GM12874 (cell line): ENCODE data around the gene IFI27L1.

Experiments used
- TF ChIP-seq, protein P1 (sequence below): IDR thresholded peaks from 2 replicates; pipeline ENCODE4 v1.5.1; 2011; ENCODE audit warnings: low read depth, mild to moderate bottlenecking, control low read depth, low read length, moderate library complexity; ENCODE audit not compliant: insufficient read depth

The IFI27L1 gene

DNA sequence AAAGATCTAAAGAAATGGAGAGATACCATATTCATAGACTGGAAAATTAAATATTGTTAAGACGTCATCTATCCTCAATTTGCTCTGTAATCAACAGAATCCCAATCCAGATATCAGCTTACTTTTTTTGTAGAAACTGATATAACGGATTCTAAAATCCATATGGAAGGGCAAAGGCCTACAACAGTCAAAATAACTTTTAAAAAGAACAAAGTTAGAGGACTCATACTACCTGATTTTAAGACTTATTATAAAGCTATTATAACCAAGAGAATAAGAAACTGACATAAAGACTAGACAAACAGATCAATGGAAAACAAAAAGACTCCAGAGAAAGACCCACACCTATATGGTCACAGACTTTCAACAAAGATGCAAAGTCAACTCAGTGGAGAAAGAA lies 6.1 kb upstream of the IFI27L1 start:
- TF ChIP-seq, protein P1, sequence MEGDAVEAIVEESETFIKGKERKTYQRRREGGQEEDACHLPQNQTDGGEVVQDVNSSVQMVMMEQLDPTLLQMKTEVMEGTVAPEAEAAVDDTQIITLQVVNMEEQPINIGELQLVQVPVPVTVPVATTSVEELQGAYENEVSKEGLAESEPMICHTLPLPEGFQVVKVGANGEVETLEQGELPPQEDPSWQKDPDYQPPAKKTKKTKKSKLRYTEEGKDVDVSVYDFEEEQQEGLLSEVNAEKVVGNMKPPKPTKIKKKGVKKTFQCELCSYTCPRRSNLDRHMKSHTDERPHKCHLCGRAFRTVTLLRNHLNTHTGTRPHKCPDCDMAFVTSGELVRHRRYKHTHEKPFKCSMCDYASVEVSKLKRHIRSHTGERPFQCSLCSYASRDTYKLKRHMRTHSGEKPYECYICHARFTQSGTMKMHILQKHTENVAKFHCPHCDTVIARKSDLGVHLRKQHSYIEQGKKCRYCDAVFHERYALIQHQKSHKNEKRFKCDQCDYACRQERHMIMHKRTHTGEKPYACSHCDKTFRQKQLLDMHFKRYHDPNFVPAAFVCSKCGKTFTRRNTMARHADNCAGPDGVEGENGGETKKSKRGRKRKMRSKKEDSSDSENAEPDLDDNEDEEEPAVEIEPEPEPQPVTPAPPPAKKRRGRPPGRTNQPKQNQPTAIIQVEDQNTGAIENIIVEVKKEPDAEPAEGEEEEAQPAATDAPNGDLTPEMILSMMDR, result no peak

DNA sequence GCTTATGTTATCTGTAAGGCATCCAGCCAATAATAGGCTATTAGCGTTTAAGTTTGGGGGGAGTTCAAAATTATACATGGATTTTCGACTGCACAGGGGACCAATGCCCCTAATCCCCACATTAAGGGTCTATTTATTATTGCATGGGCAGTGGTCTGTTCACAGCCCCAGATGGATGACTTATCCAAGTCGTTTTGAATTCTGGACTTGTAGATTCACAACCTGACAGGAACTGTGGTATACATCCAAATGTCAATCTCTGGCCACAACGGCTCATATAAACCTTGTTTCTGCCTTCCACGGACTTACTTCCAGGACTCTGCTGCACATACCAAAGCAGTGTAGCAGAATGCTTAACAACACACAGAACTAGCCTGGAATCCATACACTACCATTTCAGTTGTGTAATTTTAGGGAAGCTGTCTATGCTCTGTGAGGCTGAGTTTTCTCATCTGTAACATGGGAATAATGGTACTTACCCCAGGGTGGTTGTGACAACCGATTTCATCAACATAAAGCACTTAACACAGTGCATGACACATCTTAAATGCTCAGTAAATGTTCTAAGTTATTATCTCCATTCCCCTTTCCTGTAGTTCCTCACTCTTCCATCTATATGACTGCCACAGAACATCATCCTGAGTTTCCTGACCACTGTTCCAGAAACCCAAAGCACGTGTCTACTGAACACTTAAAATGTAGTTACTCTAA lies 3.8 kb upstream of the IFI27L1 start:
- TF ChIP-seq, protein P1, result no peak

DNA sequence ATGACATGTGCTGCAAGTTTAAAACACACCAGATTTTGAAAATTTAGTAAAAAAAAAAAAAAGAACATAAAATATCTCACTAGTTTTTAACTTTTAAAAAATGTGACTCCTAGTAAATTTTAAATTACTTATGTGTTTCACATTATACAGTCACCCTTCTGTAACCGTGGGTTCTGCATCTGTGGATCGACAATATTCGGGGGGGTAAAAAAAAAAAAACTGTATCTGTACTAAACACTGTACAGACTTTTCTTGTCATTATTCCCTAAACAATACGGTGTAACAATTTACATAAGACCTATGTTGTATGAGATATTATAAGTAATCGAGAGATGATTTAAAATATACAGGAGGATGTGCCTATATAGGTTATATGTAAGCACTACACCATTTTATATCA lies 3.3 kb upstream of the IFI27L1 start:
- TF ChIP-seq, protein P1, result no peak

DNA sequence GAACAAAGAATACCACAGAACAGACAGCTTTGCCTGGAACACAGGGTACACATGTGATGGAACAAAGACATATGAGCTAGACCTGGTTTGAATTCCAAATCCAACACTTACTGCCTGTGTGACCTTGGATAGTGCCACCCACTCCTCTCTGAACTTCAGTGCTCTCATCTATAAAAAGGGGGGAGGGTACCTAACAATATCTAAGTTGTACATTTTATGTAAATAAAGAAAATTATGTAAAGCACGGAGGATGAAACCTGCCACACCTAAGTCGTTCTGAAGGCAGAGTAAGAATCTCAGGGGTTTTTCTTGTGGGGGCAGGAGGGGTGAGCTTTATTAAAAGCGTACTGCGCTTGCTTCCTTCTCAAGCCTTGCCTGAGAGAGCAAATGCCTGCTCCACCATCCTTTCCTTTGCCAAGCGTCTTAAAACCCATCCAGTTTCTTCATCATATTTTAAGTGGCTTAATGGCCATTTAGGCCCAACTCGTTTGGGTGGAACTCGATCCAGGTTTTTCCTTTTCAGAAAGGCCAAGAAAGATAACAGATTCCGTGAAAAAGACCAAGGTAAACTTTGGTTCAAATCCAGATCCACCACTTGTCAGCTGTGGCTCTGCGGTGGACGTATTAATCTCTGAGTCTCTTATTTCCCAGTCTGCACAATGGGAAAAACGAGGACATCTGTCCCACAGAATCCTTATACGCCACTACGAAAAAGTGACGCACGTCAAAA lies 1.1 kb upstream of the IFI27L1 start:
- TF ChIP-seq, protein P1, result no peak

DNA sequence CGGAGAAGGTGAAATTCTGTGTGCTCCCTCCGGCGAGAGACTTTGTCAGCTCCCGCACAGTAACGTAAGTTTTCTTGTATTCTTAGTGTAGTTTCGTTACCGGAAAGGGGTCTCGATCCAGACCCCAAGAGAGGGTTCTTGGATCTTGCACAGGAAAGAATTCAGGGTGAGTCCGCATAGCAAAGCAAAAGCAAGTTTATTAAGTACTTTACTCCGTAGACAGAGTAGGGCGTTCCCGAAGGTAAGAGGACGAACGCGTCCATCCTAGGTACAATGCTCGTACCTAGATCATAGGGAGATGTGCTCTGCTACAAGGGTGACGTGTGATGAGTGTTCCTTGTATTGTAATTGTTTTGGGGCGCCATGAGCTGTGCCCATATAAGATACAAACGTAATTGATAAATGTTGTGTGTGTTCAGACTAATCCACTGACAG lies 293 bp downstream of the IFI27L1 start:
- TF ChIP-seq, protein P1, result no peak

DNA sequence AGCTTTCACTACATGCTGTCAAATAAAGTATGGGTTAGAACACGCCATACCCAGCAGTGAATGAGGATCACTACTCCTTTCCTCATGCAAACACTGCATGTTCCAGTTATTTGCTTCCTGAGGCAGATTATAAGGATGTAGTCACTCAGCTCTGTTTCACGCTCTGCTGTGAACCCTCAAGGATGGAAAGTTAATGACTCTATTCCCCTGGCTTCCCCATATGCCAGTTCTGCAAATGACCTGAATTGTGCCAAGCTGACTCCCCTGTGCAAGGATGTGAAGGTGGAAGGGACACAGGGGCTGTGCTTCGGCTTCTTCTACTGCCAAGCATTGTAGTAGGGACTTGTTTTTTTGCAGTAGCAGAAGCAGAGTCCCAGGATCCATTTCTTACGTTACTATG lies 6.8 kb downstream of the IFI27L1 start:
- TF ChIP-seq, protein P1, result no peak

DNA sequence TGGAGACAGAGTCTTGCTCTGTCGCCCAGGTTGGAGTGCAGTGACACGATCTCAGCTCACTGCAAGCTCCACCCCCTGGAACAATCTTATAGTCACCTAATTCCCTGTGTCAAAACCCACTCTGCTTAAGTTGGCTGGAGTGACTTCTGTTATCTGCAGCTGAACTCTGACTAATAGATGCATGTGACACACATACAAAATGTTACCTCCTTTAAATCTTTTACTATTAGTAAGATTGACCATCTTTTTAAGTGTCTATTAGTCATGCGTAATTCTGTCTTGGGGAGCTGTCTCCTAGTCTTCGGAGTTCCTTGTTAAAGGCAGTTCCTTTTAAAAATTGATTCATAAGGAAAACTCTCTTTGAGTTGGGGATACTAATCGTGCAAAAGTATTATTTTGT lies 7.4 kb downstream of the IFI27L1 start:
- TF ChIP-seq, protein P1, result no peak
